GM12878 (cell line): ENCODE data around the gene LRP1B. TPM values are rescaled to one million over a fixed set of nuclear protein-coding genes. Genes with fewer than 3 reads are reported as not detected.
A peak's percentile ranks its signal among the peaks of the same experiment; 100 is the strongest.

ENCODE experiments used
- BACH1 ChIP-seq: fragments of 450-650 bp; IDR thresholded peaks from 2 replicates; pipeline ENCODE4 v1.6.1; 2017; ENCODE audit warnings: mild to moderate bottlenecking, borderline replicate concordance
- BMI1 ChIP-seq: fragments of 450-650 bp; IDR thresholded peaks from 2 replicates; pipeline ENCODE4 v1.6.1; 2016; ENCODE audit warnings: mild to moderate bottlenecking, moderate library complexity, borderline replicate concordance
- EZH2 ChIP-seq: IDR thresholded peaks from 2 replicates; pipeline ENCODE4 v1.6.1; 2012; ENCODE audit warnings: low read depth, mild to moderate bottlenecking, control low read depth, inconsistent platforms, low read length, borderline replicate concordance; ENCODE audit not compliant: control insufficient read depth
- IRF4 ChIP-seq: IDR thresholded peaks from 2 replicates; pipeline ENCODE4 v1.6.1; 2011; ENCODE audit warnings: low read depth, low read length
- IRF5 ChIP-seq: fragments of 450-650 bp; IDR thresholded peaks from 2 replicates; pipeline ENCODE4 v1.6.1; 2017; ENCODE audit warnings: borderline replicate concordance
- MAX ChIP-seq: IDR thresholded peaks from 2 replicates; pipeline ENCODE4 v1.6.1; 2012; ENCODE audit warnings: low read depth, low read length, improper control_type of control experiment
- MXI1 ChIP-seq: fragments of 150-350 bp; IDR thresholded peaks from 2 replicates; pipeline ENCODE4 v1.6.1; 2011; ENCODE audit warnings: low read depth, mild to moderate bottlenecking, inconsistent platforms, low read length, improper control_type of control experiment
- NBN ChIP-seq: fragments of 450-650 bp; IDR thresholded peaks from 2 replicates; pipeline ENCODE4 v1.6.1; 2016
- NFXL1 ChIP-seq: fragments of 450-650 bp; IDR thresholded peaks from 2 replicates; pipeline ENCODE4 v1.6.1; 2017; ENCODE audit warnings: antibody characterized with exemption, mild to moderate bottlenecking, borderline replicate concordance
- NKRF ChIP-seq: fragments of 450-650 bp; conservative IDR thresholded peaks from 2 replicates; pipeline ENCODE4 v1.6.1; 2017; ENCODE audit warnings: mild to moderate bottlenecking, moderate library complexity
- PBX3 ChIP-seq: IDR thresholded peaks from 2 replicates; pipeline ENCODE4 v1.6.1; 2011; ENCODE audit warnings: mild to moderate bottlenecking, low read depth, low read length, moderate library complexity; ENCODE audit not compliant: insufficient replicate concordance
- POLR2A ChIP-seq: IDR thresholded peaks from 2 replicates; pipeline ENCODE4 v1.6.1; 2011; ENCODE audit warnings: low read depth, mild to moderate bottlenecking, low read length
- RCOR1 ChIP-seq: conservative IDR thresholded peaks from 2 replicates; pipeline ENCODE4 v1.6.1; 2012; ENCODE audit warnings: low read depth, low read length, improper control_type of control experiment
- SPI1 ChIP-seq: IDR thresholded peaks from 2 replicates; pipeline ENCODE4 v1.6.1; 2011; ENCODE audit warnings: low read depth, mild to moderate bottlenecking, low read length, moderate library complexity, borderline replicate concordance; ENCODE audit not compliant: insufficient read depth
- SREBF1 ChIP-seq: IDR thresholded peaks from 2 replicates; pipeline ENCODE4 v1.6.1; 2012; ENCODE audit warnings: mild to moderate bottlenecking, low read length
- ZBTB11 ChIP-seq: fragments of 450-650 bp; formaldehyde crosslinking; IDR thresholded peaks from 2 replicates; pipeline ENCODE4 v1.5.0; 2022; ENCODE audit warnings: mild to moderate bottlenecking, missing genetic modification characterization
- ZBTB33 ChIP-seq: fragments of 450-650 bp; IDR thresholded peaks from 2 replicates; pipeline ENCODE4 v1.6.1; 2017; ENCODE audit warnings: mild to moderate bottlenecking
- polyA plus RNA-seq, 11 experiments: library from polyadenylated mRNA; depleted of rRNA in 4 of 11; unstranded in 6 of 11; stranded (reverse) in 5 of 11; fragments of >200 nt; fragmentation: Nextera tagmentation in 4 of 11; fragmentation: Illumina TruSeq in 1 of 11; extraction: Ambion mirVana in 4 of 11; extraction: Trizol in 1 of 11; gene quantifications; 1 replicate in 1 of 11; 2 replicates in 10 of 11; pipeline versions ENCODE4 v1.2.1 to v1.2.3, GENCODE V29; 2011 to 2016; ENCODE audit warnings: inconsistent platforms in 2 of 11, missing spikeins in 2 of 11, low read depth in 1 of 11
- total RNA-seq, 4 experiments: library from RNA; depleted of rRNA in 3 of 4; stranded (reverse); fragments of >200 nt in 3 of 4; fragmentation: Illumina TruSeq in 1 of 4; extraction: Trizol in 1 of 4; gene quantifications; 2 replicates each; pipeline versions ENCODE4 v1.2.1 to v1.2.3, GENCODE V29; 2013 to 2021

The LRP1B gene
- total and polyA plus RNA-seq, 10 of the 15 experiments (the other 5 are each of a cell fraction or from before 2014, with no cell fraction given): under 0.01 to 0.06 (median 0.03) TPM; not detected in 5

- TF ChIP-seq IRF5 (no peak), PBX3 (no peak), NKRF (no peak), NFXL1 (no peak), RCOR1 (no peak), SREBF1 (no peak), ZBTB11 (no peak), EZH2 (no peak), IRF4 (peak; percentile 100), ZBTB33 (no peak), SPI1 (peak; percentile 98), NBN (no peak), BACH1 (peak; percentile 44; the same call in 1 of the 2 replicates), BMI1 (no peak), MXI1 (no peak), POLR2A (no peak), MAX (no peak)
These were observed 617.0 kb downstream of the LRP1B start (continued) for GRCh38 chr2:141513853-141514252.
